Astrocyte (in vitro differentiated cells and primary cell): Measurements from ENCODE around the gene USP33. TPM values are rescaled to one million over a fixed set of nuclear protein-coding genes. Genes with fewer than 3 reads are reported as not detected.
"Not testable (repeated sequence)": the region's sequence is repeated elsewhere in the genome, so short reads cannot be mapped to it uniquely, and the experiment has no call there.

Source experiments
- DNase-seq: peaks from one replicate; pipeline ENCODE4 v3.0.0-alpha.2; 2010; ENCODE audit warnings: low read depth
- FAIRE-seq: peaks from 2 replicates; lab custom pipeline; 2011; peaks lifted over from hg19 to GRCh38; lab: Jason Lieb, UNC
- H2AFZ ChIP-seq: 2 replicates; pipeline ENCODE4 v1.6.0; 2012; ENCODE audit warnings: low read depth, low read length, inconsistent platforms
- H3K27ac ChIP-seq: 2 replicates; pipeline ENCODE4 v1.5.1; 2011; ENCODE audit warnings: low read depth, low read length, inconsistent platforms
- H3K27me3 ChIP-seq: 2 replicates; pipeline ENCODE4 v1.6.0; 2011; ENCODE audit warnings: low read length, inconsistent platforms; ENCODE audit not compliant: insufficient read depth
- H3K36me3 ChIP-seq: 2 replicates; pipeline ENCODE4 v1.5.1; 2011; ENCODE audit warnings: low read length, inconsistent platforms; ENCODE audit not compliant: insufficient read depth
- H3K4me1 ChIP-seq: 2 replicates; pipeline ENCODE4 v1.5.1; 2011; ENCODE audit warnings: low read length, inconsistent platforms; ENCODE audit not compliant: insufficient read depth
- H3K4me2 ChIP-seq: 2 replicates; pipeline ENCODE4 v1.6.0; 2012; ENCODE audit warnings: low read length, inconsistent platforms
- H3K4me3 ChIP-seq: 2 replicates; pipeline ENCODE4 v1.5.1; 2011; ENCODE audit warnings: low read depth, mild to moderate bottlenecking, low read length, inconsistent platforms; ENCODE audit not compliant: insufficient read depth
- H3K79me2 ChIP-seq: 2 replicates; pipeline ENCODE4 v1.6.0; 2012; ENCODE audit warnings: mild to moderate bottlenecking, low read length, inconsistent platforms; ENCODE audit not compliant: insufficient read depth
- H3K9ac ChIP-seq: 2 replicates; pipeline ENCODE4 v1.6.0; 2012; ENCODE audit warnings: mild to moderate bottlenecking, low read length, inconsistent platforms
- H3K9me3 ChIP-seq: 2 replicates; pipeline ENCODE4 v1.5.1; 2012; ENCODE audit warnings: low read depth, mild to moderate bottlenecking, low read length, inconsistent platforms; ENCODE audit not compliant: insufficient read depth
- H4K20me1 ChIP-seq: 2 replicates; pipeline ENCODE4 v1.6.0; 2012; ENCODE audit warnings: low read length, inconsistent platforms; ENCODE audit not compliant: insufficient read depth
- H3K27ac Mint-ChIP-seq: one replicate; pipeline ENCODE4 v1.8.0; 2021; ENCODE audit warnings: mild to moderate bottlenecking, mixed read lengths; ENCODE audit not compliant: unreplicated experiment
- H3K27me3 Mint-ChIP-seq: one replicate; pipeline ENCODE4 v1.8.0; 2021; ENCODE audit warnings: low read depth, mixed read lengths; ENCODE audit not compliant: unreplicated experiment
- H3K36me3 Mint-ChIP-seq: one replicate; pipeline ENCODE4 v1.8.0; 2021; ENCODE audit warnings: low read depth, mixed read lengths; ENCODE audit not compliant: unreplicated experiment
- H3K4me1 Mint-ChIP-seq: one replicate; pipeline ENCODE4 v1.8.0; 2021; ENCODE audit warnings: low read depth, mixed read lengths; ENCODE audit not compliant: unreplicated experiment
- H3K4me3 Mint-ChIP-seq: one replicate; pipeline ENCODE4 v1.8.0; 2021; ENCODE audit warnings: mild to moderate bottlenecking, moderate library complexity, mixed read lengths; ENCODE audit not compliant: unreplicated experiment
- H3K9me3 Mint-ChIP-seq: one replicate; pipeline ENCODE4 v1.8.0; 2021; ENCODE audit warnings: mild to moderate bottlenecking, mixed read lengths; ENCODE audit not compliant: unreplicated experiment
- CTCF ChIP-seq: IDR thresholded peaks from 2 replicates; pipeline ENCODE4 v1.5.1; 2011; ENCODE audit warnings: low read depth, mild to moderate bottlenecking, inconsistent platforms, low read length, moderate library complexity; ENCODE audit not compliant: insufficient read depth
- EZH2 ChIP-seq: IDR thresholded peaks from 2 replicates; pipeline ENCODE4 v1.6.1; 2012; ENCODE audit warnings: mild to moderate bottlenecking, low read length, inconsistent platforms; ENCODE audit not compliant: insufficient read depth
- total RNA-seq: library from RNA; stranded (reverse); gene quantifications from 2 replicates; pipeline ENCODE4 v1.2.1, GENCODE V29; 2021

Gene USP33
- total RNA-seq, 1 donor from 2014 or later, result 46.4 TPM

- no peak for FAIRE-seq
Observed at GRCh38 chr1:77794550-77794949, 34.9 kb upstream of the USP33 start.

GRCh38 chr1:77786093-77786741, 26.6 kb upstream of the USP33 start:
- peaks cover 25% of the 10 kb centered on the region for H3K79me2 ChIP-seq
- not testable (repeated sequence) for H3K9me3 ChIP-seq, H3K27me3 Mint-ChIP-seq, H3K4me3 Mint-ChIP-seq, H3K4me2 ChIP-seq, H3K27ac ChIP-seq, DNase-seq, H3K27me3 ChIP-seq, H3K9ac ChIP-seq, FAIRE-seq, H3K4me1 Mint-ChIP-seq, H4K20me1 ChIP-seq, H3K4me3 ChIP-seq, H3K4me1 ChIP-seq, H2AFZ ChIP-seq, H3K9me3 Mint-ChIP-seq, H3K27ac Mint-ChIP-seq
- H3K36me3 Mint-ChIP-seq, result peaks cover 35% of the 10 kb centered on the region
- H3K36me3 ChIP-seq, result peaks cover 14% of the 10 kb centered on the region

More at GRCh38 chr1:77794550-77794949, 34.9 kb upstream of the USP33 start:
- Histone ChIP-seq H3K9me3 (no peaks in the 10 kb centered on the region), H3K9ac (no peak overlapping the region), H3K79me2 (peaks cover 14% of the 10 kb centered on the region), H3K36me3 (no peaks in the 10 kb centered on the region), H3K4me2 (no peak overlapping the region), H3K4me1 (peaks cover 7% of the 10 kb centered on the region), H3K4me3 (no peak overlapping the region), H3K27me3 (no peaks in the 10 kb centered on the region), H3K27ac (no peak overlapping the region), H4K20me1 (no peaks in the 10 kb centered on the region), H2AFZ (no peak overlapping the region)
- TF ChIP-seq CTCF, result no peak
- TF ChIP-seq EZH2, result no peak
- H3K27ac Mint-ChIP-seq, result no peak overlapping the region
- H3K9me3 Mint-ChIP-seq, result no peaks in the 10 kb centered on the region
- H3K4me1 Mint-ChIP-seq, result peaks cover 14% of the 10 kb centered on the region
- no peaks in the 10 kb centered on the region for H3K27me3 Mint-ChIP-seq
- H3K36me3 Mint-ChIP-seq, result peaks cover 5% of the 10 kb centered on the region
- no peak overlapping the region for H3K4me3 Mint-ChIP-seq
- no peak for DNase-seq

GRCh38 chr1:77783141-77783540, 23.5 kb upstream of the USP33 start:
- Mint-ChIP-seq H3K4me3 (no peak overlapping the region), H3K27me3 (no peaks in the 10 kb centered on the region), H3K27ac (no peak overlapping the region), H3K36me3 (peaks cover 29% of the 10 kb centered on the region), H3K4me1 (peaks cover 6% of the 10 kb centered on the region), H3K9me3 (no peaks in the 10 kb centered on the region)
- Histone ChIP-seq H3K27me3 (no peaks in the 10 kb centered on the region), H3K4me2 (no peak overlapping the region), H2AFZ (no peak overlapping the region), H4K20me1 (peaks cover 9% of the 10 kb centered on the region), H3K9me3 (no peaks in the 10 kb centered on the region), H3K36me3 (peaks cover 9% of the 10 kb centered on the region), H3K79me2 (peaks cover 49% of the 10 kb centered on the region), H3K4me3 (no peak overlapping the region), H3K9ac (no peak overlapping the region), H3K27ac (no peak overlapping the region), H3K4me1 (no peaks in the 10 kb centered on the region)
- FAIRE-seq (no peak), DNase-seq (no peak)
- no peak for TF ChIP-seq CTCF
- TF ChIP-seq EZH2, result no peak
